ENCODE results near the gene ATRIP.
"Not testable (repeated sequence)": the region's sequence is repeated elsewhere in the genome, so short reads cannot be mapped to it uniquely, and the experiment has no call there.

The ATRIP gene

DNA sequence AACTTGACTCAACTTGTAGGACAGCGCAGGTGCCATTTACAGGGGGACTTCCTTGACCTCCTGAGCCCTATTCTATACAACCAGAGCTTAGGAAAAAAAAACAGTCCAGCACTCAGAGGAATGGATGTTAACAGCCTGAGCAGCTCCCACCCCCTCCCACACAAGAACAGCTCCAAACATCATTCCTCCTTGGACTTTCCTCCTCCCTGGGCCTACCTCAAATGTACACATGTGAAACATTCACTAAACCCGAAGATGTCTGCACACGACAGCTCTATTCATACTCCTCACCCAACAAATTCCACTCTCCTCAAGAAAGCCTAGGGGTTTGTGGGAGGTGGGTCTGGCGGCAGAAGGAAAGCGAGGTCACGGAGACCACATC is 503 bp upstream of the ATRIP start:
- TF ChIP-seq, protein P1, sequence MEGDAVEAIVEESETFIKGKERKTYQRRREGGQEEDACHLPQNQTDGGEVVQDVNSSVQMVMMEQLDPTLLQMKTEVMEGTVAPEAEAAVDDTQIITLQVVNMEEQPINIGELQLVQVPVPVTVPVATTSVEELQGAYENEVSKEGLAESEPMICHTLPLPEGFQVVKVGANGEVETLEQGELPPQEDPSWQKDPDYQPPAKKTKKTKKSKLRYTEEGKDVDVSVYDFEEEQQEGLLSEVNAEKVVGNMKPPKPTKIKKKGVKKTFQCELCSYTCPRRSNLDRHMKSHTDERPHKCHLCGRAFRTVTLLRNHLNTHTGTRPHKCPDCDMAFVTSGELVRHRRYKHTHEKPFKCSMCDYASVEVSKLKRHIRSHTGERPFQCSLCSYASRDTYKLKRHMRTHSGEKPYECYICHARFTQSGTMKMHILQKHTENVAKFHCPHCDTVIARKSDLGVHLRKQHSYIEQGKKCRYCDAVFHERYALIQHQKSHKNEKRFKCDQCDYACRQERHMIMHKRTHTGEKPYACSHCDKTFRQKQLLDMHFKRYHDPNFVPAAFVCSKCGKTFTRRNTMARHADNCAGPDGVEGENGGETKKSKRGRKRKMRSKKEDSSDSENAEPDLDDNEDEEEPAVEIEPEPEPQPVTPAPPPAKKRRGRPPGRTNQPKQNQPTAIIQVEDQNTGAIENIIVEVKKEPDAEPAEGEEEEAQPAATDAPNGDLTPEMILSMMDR (IDR thresholded peaks at IDR 0.05; ENCODE audit: extremely low read depth, insufficient read depth, missing control alignments), result no peak
- in situ Hi-C loops (cut with MboI; ENCODE audit: low pct_unique_long_range_greater_than_20kb, low sequenced_read_pairs, unreplicated experiment), result no loop called here
- DNase-seq (ENCODE audit: low spot score), result no peak

DNA sequence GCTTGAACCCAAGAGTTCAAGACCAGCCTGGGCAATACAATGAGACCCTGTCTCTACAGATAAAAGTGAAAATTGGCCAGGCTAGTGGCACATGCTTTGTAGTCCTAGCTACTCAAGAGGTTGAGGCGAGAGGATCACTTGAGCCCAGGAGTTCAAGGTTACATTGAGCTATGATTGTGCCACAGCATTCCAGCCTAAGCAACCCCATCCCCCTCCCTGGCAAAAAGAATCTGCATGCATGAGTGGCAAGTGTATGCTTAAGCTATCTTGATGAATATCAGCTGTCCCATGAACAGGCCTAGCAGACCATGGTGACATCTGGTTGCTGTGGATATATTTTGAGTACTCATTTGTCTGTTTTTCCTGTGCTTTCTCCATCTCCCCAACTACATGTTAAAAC is 4.7 kb downstream of the ATRIP start:
- no peak for DNase-seq (ENCODE audit: low spot score)
- TF ChIP-seq, protein P1 (IDR thresholded peaks at IDR 0.05; ENCODE audit: extremely low read depth, insufficient read depth, missing control alignments), result no peak
- in situ Hi-C loops (cut with MboI; ENCODE audit: low pct_unique_long_range_greater_than_20kb, low sequenced_read_pairs, unreplicated experiment), result no loop called here

DNA sequence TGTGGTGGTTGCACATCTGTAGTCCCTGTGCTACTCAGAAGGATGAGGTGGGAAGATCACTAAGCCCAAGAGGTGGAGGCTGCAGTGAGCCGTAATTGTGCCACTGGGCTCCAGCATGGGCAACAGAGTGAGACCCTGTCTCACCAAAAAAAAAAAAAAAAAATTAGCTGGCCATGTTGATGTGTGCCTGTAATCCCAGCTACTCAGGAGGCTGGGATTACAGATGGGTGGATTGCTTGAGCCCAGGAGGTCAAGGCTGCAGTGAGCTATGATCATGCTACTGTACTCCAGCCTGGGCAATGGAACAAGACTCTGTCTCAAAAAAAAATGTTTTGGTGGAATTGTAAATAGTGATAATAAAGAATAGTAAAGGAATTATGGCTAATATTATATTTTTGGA is 9.9 kb downstream of the ATRIP start:
- DNase-seq (ENCODE audit: low spot score), result no peak
- TF ChIP-seq, protein P1 (IDR thresholded peaks at IDR 0.05; ENCODE audit: extremely low read depth, insufficient read depth, missing control alignments), result no peak
- in situ Hi-C loops (cut with MboI; ENCODE audit: low pct_unique_long_range_greater_than_20kb, low sequenced_read_pairs, unreplicated experiment), result no loop called here

DNA sequence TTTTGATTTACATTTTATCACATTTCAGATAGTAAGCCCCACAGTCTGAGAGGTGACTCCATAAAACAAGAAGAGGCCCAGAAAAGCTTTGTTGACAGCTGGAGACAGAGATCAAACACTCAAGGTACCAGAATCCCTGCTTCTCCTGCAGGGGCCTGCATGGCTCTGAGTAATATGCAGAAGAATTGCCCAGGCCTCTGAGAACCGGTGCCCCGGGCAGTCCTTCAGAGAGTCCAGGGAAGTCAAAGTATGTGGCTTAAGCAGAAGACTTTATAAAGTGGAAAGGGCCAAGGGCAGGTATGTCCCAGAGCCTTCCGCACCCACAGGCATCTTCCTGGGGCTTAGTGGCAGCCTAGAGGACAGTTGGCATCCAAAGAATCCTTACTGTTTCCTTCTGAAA is 12.8 kb downstream of the ATRIP start:
- in situ Hi-C loops (cut with MboI; ENCODE audit: low pct_unique_long_range_greater_than_20kb, low sequenced_read_pairs, unreplicated experiment), result no loop called here
- no peak for DNase-seq (ENCODE audit: low spot score)
- TF ChIP-seq, protein P1 (IDR thresholded peaks at IDR 0.05; ENCODE audit: extremely low read depth, insufficient read depth, missing control alignments), result no peak

DNA sequence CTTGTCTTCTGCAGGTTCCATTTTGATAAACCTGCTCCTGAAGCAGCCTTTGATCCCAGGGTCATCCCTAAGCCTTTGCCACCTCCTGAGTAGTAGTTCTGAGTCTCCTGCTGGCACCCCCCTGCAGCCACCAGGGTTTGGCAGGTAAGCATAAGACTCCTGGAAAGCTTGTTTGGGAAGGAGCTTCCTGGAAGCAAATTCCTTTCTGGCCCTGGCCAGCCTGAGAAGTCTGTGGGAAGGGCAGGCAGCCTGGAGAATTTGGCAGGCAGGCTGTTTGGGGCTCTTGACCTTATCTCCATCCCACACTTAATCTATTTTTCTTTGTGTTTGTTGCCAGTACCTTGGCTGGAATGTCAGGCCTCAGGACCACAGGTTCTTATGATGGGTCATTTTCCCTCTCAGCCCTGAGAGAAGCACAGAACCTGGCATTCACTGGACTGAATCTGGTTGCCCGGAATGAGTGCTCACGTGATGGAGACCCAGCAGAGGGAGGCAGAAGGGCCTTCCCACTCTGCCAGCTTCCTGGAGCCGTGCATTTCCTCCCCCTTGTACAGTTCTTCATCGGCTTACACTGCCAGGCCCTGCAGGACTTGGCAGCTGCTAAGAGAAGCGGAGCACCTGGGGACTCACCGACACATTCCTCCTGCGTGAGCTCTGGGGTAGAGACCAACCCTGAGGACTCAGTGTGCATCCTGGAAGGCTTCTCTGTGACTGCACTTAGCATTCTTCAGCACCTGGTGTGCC is 13.4 kb downstream of the ATRIP start:
- TF ChIP-seq, protein P1 (IDR thresholded peaks at IDR 0.05; ENCODE audit: extremely low read depth, insufficient read depth, missing control alignments), result no peak
- no peak for DNase-seq (ENCODE audit: low spot score)
- in situ Hi-C loops (cut with MboI; ENCODE audit: low pct_unique_long_range_greater_than_20kb, low sequenced_read_pairs, unreplicated experiment), result no loop called here

DNA sequence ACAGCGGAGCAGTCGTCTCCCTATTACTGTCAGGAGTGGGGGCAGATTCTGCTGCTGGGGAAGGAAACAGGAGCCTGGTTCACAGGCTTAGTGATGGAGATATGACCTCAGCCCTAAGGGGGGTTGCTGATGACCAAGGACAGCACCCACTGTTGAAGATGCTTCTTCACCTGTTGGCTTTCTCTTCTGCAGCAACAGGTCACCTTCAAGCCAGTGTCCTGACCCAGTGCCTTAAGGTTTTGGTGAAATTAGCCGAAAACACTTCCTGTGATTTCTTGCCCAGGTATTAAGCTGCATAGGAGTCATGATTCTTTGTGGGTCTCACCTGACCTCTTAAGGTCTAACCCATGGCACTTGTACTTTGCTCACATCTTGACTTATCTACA is 14.0 kb downstream of the ATRIP start:
- DNase-seq (ENCODE audit: low spot score), result no peak
- in situ Hi-C loops (cut with MboI; ENCODE audit: low pct_unique_long_range_greater_than_20kb, low sequenced_read_pairs, unreplicated experiment), result no loop called here
- TF ChIP-seq, protein P1 (IDR thresholded peaks at IDR 0.05; ENCODE audit: extremely low read depth, insufficient read depth, missing control alignments), result no peak

DNA sequence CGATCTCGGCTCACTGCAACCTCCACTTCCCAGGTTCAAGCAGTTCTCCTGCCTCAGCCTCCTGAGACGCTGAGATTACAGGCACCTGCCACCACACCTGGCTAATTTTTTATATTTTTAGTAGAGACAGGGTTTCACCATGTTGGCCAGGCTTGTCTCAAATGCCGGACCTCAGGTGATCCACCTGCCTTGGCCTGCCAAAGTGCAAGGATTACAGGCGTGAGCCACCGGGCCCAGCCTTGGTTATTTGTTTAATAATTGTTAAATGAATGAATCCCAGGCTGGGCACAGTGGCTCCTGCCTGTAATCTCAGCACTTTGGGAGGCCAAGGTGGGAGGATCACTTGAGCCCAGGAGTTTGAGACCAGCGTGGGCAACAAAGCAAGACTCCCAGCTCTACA is 15.2 kb downstream of the ATRIP start:
- in situ Hi-C loops (cut with MboI; ENCODE audit: low pct_unique_long_range_greater_than_20kb, low sequenced_read_pairs, unreplicated experiment); DNase-seq (ENCODE audit: low spot score): not testable (repeated sequence)

Data from GM13977 (cell line).